NCI-H510A treated with DMSO at 0.1 percent for 48 hours (cell line): ENCODE measurements around the gene PSMB8.
"Not testable (repeated sequence)": the region's sequence is repeated elsewhere in the genome, so short reads cannot be mapped to it uniquely, and the experiment has no call there.

ENCODE experiments used
- DNase-seq: peaks from one replicate; lab custom pipeline; 2025; lab: John Stamatoyannopoulos, UW

Gene PSMB8

DNA sequence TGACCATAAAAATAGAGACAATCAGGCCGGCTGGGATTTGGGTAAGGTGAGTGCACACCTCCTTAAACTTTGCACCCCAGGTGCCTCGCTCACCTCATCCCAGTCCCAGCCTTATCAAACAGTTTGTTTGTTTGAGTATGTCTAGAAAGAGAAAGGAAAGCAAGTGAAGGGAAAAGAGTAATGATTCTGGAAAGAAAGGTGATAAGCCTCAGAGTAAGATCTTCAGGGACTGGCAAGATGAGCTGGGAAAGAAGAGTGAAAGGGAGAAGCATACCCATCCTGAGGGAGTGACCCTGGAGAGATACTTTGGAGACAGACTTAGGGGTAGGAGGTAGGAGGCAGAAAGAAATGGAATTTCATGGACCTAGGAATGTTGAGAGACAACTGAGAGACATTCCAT, 7.0 kb downstream of the PSMB8 start:
- DNase-seq: no peak

DNA sequence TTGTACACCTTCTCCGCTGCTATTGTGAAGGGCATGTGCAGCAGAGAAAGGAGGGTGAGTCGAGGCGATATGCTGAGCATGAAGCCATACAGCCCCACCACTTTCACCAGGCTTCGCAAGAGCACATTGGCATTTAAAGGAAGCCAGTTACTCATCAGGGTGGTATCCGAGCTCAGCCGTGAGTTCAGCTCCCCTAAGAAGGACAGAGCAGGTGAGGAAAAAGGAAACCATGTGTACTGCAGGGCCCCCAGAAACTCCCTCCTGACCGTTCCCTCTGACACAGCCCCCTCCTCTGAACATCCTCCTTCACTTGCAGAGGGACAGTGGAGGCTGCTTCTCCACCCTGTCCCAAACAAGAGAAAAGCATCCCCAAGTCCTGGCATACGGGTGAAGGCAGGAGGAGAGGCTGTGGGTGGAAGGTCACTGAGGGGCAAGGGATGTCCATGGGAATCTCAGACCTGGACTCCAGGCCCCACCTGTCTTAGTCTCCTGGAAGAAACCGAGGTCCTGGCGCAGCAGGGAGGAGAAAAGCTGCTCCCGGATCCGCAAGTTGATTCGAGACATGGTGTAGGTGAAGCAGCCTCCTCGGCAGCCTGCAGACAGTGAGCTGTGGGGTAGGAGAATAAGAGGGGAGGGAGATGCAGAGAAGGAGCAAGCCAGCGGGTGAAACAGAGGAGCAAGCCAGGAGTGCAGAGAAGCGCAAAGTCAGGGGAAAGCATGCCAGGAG, 8.5 kb downstream of the PSMB8 start:
- no peak for DNase-seq

DNA sequence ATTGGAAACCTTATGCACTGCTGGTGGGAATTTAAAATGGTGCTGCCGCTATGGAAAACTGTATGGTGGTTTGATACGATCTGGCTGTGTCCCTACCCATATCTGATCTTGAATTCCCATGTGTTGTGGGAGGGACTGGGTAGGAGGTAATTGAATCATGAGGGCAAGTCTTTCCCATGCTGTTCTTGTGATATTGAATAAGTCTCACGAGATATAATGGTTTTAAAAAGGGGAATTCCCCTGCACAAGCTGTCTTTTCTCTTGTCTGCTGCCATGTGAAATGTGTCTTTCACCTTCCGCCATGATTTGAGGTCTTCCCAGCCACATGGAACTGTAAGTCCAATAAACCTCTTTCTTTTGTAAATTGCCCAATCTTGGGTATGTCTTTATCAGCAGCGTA, 10.2 kb downstream of the PSMB8 start:
- no peak for DNase-seq

DNA sequence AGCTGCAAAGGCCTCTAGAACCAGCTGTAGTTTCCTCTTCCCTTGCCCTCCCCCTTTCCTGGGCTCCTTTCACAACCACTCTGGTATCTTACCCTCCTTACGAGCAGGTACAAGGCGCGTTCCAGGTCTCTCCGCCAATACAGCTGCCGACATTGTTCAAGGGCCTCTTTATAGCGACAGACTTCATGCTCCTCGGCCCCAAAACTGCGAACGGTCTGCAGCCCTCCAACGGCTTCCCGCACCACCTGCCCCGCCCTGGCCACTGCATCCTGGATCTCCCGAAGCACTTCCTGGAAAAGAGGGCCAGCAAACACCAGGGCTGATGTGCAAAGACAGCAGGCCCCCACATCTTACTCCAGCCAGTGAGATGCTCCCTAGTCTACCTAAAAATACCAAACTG, 11.3 kb downstream of the PSMB8 start:
- DNase-seq: no peak

DNA sequence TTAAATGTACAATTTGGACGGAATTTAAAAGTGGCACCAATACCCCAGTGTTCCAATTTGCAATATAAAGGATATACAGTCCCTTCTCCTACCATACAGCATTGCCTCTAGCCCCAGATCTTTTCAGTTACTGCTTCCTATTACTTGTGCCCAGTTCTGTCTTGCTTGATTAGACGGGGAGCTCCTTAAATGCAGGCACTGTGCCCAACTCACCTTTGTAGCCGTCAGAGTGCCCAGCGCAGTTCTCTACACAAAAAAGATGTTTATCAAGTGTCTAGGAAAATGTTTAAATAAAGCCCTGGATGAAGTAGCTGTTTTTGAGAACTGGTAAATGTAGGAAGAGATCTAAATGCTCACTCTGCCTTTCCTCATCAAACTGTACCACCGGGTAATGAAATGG, 12.9 kb downstream of the PSMB8 start:
- DNase-seq: no peak

DNA sequence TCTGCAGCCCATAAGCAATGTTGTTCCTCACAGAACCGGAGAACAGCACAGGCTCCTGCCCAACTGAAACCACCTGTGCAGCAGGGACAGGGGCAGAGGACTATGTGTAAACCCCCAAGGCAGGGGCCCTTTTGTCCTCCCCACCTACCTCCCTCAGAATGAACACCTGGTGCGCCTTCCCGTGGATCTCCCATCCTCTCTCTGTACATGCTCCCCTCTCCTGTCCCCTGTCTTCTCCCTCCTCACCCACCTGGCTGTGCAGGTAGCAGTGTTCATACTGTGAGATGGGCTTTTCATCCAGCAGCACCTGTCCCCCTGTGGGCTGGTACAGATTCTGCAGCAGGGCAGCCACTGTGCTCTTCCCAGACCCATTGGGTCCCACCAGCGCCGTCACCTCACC, 13.8 kb downstream of the PSMB8 start:
- no peak for DNase-seq

DNA sequence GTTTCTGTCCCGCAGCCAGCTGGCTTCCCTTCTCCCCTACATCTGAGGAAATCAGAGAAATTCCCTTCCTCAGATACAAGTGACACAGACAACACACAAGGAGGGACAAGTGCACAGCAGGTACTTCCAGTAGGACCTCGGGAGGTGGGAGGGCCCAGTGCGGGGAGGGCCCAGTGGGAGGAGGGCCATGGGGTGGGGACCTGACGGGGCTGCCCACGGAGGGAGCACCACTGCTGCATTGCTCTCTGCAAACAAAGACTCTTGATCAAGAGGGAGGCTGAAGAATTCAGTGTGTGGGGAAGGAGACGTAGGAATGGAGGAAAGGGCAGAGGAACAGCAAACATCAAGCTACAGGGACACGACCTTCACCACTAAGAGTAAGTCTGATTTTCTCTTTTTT, 14.4 kb downstream of the PSMB8 start:
- no peak for DNase-seq

DNA sequence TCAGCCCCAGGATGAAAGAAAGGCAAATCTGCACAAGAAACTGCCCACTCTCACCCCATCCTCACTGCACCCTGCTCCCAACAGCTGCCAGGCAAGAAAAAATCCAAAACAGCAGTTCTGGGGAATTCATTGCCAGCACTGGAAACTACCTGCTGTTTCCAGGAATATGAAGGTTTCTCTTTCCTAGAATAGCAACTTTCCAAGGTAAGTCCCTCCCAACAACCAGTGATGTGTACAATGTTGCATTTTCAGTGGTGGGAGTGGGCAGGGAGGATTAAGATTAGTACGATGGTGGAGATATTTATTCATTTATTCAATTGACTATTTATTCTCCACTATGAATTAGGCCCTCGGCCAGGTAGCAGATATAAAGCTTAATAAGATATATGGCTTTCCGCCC, 16.8 kb downstream of the PSMB8 start:
- no peak for DNase-seq

DNA sequence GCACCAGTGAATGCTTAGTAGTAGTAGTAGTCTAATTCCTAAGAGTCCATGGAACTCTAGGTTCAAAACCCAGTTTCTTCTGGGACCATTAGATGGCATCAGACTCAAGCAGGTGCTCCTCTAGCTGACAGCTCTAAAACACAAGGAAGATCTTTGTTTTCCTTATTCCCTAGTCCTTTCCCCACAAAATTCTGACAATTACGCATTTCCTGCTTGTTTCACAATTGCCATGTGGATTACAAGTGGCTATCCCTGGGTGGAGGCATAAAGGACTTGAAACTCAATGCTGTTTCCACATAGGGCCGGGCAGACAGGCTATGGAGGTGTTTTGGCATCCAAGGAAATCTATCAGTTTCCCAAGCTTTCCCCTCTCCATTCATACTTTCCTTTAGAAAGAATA, 17.9 kb downstream of the PSMB8 start:
- no peak for DNase-seq

DNA sequence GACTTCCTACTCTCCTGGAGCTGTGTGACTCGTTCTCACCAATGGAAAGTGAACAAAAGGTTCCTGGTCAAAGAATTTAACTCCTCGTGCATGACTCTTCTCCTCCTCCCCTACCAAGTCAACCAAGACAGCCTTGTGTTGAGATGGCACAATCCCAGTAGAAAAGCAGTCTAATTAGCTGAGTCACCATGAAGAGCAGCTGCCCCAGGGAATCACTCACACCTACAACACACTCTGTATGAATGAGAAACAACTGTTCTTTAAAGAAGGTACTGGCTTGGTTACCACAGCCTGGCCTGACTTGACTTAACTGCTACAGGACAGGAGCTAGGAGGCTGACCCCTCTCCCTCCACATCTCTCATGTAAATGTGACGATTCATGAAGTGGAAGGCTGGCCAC, 24.1 kb downstream of the PSMB8 start:
- no peak for DNase-seq

DNA sequence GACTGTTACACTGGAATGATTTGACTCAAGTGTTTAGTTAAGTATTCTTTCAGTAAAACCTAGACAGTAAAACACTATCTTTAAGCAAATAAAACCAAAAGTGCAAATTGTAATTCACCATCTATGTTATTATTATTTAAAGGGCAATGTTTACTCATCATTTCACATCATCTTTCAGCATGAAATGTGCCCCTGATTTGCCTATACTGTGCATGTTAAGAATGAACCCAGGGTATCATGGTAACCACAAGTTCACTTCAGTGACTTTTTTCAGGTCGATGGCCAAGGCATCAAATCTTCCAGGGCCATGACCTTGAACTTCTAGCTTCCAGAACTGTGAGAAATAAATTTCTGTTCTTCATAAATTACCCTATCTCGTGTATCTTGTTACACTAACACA, 25.0 kb downstream of the PSMB8 start:
- no peak for DNase-seq

DNA sequence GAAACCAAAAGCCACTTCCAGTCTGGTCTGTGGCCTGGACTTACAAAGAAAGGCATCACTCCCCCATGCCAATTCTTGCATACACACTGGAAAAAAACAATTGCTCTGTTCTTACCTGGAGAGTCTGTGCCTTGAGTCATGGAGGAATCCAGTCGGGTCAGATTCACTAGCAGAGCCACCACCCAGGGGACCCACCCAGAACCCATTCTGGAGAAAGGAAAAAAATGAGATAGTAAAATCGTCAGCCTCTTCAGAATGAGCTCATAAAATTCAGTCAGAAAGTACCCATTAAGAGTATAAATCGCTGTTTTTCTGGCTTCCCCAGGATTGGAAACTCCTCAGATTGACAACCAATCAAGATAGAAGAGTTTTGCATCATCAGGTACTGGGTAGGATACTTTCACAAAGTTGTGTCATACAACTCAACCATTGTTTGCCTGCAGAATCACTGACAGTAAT, 27.1 kb downstream of the PSMB8 start, which contains the start of gene HLA-DOB:
Gene HLA-DOB (minus strand): TSS at position 257 of the 459 bp plus-strand sequence. CDS start 51 bp downstream, at position 206.
- DNase-seq: no peak

DNA sequence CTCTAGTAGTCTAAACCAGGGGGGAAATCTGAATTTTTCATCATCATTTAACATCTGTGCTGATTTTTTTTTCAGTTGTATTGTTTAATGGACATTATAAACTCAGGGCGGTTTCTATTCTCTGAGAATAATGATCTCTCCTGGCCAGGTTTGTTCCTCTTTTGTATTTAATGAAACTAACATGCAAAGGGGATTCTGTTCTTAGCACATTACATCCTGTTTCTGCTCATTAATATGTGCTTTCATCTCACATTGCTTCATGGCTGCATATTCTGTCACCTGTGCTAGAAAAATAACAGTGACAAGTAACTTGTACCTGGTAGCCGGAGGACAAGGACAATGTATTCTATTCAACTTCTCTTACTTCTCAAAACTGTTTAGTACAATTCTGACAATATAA, 27.9 kb downstream of the PSMB8 start:
- DNase-seq: no peak

DNA sequence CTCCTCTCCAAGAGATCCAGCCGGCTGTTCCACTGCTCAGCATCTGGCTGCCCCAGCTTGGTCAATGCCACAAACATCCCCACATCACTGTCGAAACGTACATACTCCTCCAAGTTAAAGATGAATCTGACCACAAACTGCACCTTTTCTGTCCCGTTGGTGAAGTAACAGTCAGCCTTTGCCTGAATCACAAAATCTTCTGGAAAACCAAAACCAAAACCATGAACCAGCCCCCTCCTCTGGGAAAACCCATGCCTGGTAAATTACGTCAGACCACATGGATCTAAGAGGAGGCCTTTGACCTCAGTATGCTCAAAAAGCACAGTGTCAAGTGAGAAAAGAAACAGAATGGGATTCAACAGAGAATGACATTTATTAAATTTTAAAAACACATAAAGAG, 28.7 kb downstream of the PSMB8 start:
- no peak for DNase-seq

DNA sequence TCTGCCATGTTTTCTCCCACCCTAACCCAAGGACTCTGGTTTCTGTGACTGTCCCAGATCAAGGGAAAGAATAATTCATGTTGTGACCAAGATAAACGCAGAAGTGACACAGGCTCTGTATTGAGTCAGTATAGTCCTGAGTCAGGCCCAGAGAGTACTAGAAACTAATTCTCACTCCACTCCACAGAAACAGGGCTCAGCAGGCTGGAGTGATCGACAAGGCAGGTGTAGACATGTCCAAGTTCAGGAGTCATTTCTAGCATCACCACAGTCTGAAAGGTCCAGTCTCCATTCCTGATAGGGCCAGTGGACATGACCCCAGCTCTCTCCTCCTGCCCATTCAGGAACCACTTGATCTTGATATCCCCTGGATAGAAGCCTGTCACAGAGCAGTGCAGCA, 29.7 kb downstream of the PSMB8 start:
- DNase-seq: no peak

DNA sequence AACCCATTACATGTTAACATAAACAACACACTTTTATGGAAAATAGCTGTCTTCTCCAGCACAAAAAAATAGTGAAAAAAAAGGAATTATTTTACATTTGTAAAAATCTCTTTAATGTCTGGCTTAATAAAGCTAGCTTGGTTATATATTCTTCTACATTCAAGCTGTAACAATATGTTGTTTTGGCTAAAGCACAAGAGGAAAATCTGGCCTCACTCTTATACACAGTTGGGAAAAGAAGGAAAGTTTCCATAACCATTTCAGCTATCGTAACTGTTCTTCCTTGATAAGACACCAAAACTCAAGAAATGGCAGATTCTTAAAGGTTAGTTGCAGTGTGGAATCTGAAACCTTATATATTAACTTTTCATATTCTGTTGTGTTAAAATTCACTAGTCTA, 34.7 kb downstream of the PSMB8 start:
- DNase-seq: no peak

DNA sequence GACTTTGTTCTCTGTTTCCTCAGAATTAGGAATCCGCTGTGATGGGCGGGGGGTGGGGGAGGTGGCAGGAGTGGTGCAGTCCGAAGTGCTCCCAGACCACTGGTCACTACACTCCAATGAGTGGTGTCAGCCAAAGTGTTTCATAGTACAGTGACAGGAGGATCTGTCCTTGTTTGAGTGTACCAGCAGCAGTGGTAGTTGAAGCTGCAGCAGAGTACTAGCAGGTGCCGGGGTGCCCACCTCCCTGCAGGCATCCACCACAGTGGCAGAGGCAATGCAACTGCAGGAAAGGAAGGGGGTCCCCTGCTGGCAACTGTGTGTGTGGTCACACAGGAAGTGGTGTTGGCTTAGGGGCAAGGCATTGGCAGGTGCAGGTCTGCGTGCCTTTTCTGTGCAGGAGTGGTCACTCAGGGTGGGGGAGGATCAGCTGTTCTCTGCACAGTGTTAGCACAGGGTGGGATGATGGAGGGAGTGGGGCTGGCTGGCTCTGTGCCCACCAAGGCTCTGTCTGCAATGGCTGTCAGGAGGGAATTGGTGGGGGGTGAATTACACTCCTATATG, 36.7 kb downstream of the PSMB8 start:
- no peak for DNase-seq

DNA sequence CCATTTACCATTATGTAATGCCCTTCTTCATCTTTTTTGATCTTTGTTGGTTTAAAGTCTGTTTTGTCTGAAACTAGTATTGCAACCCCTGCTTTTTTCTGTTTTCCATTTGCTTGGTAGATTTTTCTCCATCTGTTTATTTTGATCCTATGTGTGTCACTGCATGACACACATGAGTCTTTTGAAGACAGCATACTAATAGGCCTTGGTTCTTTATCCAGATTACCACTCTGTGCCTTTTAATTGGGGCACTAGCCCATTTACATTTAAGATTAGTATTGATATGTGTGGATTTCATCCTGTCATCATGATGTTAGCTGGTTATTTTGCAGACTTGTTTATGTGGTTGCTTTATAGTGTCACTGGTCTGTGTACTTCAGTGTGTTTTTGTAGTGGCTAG, 38.4 kb downstream of the PSMB8 start:
- DNase-seq: not testable (repeated sequence)

DNA sequence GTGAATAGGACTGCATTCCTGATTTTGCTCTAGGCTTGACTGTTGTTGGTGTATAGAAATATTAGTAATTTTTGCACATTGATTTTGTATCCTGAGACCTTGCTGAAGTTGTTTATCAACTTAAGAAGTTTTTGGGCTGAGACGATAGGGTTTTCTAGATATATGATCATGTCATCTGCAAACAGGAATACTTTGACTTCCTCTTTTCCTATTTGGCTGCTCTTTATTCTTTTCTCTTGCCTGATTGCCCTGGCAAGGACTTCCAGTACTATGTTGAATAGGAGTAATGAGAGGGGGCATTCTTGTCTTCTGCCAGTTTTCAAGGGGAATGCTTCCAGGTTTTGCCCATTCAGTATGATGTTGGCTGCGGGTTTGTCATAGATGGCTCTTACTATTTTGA, 40.4 kb downstream of the PSMB8 start:
- no peak for DNase-seq

DNA sequence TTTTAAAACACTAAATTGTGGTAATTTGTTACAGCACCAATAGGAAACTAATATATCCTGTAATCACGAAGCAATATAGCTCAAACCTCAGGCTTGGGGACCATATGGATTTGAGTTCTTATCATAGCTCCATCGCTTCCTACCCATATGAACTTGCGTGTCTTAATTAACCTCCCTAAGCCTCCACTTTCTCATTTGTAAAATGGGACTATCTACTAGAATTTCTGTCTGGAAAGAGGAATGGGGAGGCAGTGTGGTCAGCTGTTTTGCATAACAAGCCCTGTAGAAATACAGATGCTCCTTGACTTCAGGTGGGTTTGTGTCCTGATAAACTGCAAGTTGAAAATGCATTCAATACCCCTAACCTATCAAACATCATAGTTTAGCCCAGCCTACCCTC, 44.1 kb downstream of the PSMB8 start:
- no peak for DNase-seq

DNA sequence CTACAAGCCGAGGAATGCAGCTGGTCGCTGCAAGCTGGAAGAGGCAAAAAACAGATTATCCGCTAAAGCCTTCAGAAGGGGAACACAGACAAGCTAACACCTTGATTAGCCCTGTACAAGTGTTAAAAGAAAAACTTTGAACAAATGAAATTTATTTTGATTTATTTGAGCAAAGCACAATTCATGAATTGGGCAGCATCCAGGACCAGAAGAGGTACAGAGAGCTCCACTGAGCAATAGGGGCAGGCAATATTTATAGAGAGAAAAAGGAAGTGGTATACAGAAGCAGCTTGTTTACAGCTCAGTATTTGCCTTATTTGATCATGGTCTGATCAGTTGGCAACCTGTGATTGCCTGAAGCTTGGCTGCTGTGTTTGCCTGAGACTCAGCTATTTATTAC, 44.7 kb downstream of the PSMB8 start:
- DNase-seq: no peak

DNA sequence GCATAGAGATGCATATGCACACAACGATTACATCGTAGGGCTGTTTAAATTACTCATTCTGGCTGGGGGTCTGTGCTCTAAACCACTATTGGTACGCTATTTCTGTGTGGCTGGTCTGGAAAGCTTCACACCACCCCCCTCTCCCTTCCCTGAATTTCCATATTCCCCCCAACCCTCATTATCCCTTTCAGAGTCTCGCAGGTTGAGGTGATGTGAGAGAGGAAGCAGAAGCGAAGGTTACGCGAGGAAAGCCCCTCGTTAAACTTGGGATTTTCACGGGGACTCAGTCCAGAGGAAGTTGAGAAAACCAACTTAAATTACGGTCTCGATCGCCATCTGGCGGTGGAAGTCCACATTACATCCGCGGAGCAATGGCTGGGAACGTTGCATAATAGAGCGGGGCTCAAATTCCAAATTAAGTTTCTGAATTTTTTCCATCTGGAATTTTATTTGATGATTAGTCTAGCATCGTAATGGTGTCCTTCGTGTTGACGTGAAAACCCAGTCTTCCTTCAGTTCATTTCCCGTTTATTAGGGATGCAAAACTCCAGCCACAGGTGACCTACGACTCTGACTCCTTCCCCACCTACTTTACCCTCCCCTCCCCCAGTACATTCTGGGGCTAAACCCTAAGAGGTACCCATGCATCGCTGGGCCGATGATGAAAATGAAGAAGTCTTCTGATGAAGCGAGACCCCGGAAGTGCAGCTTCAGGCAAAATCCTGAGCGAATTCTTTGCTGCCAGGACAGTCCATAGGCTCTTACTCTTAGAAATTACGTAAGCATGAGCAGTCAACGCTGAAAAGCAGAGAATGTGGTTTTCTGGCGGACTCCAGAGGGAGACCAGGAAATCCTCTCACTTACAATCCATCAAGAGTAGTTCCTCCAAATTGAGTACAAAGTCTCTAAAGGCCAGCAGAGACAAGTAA, 46.7 kb downstream of the PSMB8 start:
- peak; percentile 57 for DNase-seq

DNA sequence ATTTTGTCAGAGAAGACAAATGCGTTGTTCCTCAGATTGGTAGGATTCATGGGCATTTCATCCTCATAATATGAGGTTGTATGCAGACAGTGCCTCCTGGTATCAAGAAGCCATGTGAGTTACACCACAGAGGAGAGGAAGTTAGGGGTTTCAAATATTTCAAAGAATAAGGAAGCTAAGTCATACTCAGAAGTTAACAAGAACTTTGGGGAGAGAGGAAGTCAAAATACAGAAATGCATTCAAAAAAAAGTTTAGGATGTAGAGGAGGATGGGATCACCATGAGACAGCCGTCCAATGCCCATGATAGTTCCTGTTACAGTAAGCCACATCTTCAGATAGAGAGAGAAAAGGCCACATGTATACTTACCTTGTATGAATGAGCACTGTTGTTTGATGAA, 49.3 kb downstream of the PSMB8 start:
- no peak for DNase-seq
